Measurements from ENCODE around the gene NXF2. TPM values are rescaled to one million over a fixed set of nuclear protein-coding genes. Genes with fewer than 3 reads are reported as not detected.

NXF2 gene
- total RNA-seq, 1 experiment from 2014 or later: not detected

- TF ChIP-seq REST (IDR thresholded peaks at IDR 0.05; ENCODE audit: low read depth) (no peak), ELF1 (IDR thresholded peaks at IDR 0.05; ENCODE audit: borderline replicate concordance, low read depth) (no peak), YY1 (IDR thresholded peaks at IDR 0.05; ENCODE audit: extremely low read depth, insufficient replicate concordance, low read depth, low read length) (no peak)
These were observed 91.2 kb downstream of the NXF2 start (continued) for GRCh38 chrX:102338162-102338561.

GRCh38 chrX:102339312-102340298 is 92.6 kb downstream of the NXF2 start:
- BruUV-seq (replicated peaks): no TSS peak
- Histone ChIP-seq H2AFZ (ENCODE audit: low read depth, low read length, poor library complexity, severe bottlenecking) (no peak overlapping the region), H3K4me2 (ENCODE audit: low read length) (no peak overlapping the region), H4K20me1 (ENCODE audit: insufficient read depth) (no peaks in the 10 kb centered on the region), H3K9me3 (ENCODE audit: control insufficient read depth in 1 of 2, insufficient read depth in 1 of 2, low read depth in 1 of 2, low read length in 2 of 2) (no peaks in the 10 kb centered on the region), H3K4me3 (replicated peaks in 1 of 2; ENCODE audit: low read depth in 1 of 2, low read length in 2 of 2) (no peak overlapping the region), H3K36me3 (ENCODE audit: control insufficient read depth in 1 of 2, insufficient read depth in 2 of 2, low read length in 2 of 2) (no peaks in the 10 kb centered on the region), H3K9me2 (ENCODE audit: insufficient read depth) (no peaks in the 10 kb centered on the region), H3K4me1 (ENCODE audit: control insufficient read depth in 1 of 2, insufficient read depth in 2 of 2, low read length in 2 of 2) (no peaks in the 10 kb centered on the region), H3K27me3 (ENCODE audit: insufficient read depth, low read length) (no peaks in the 10 kb centered on the region; the same call in 1 of the 2 replicates), H3K9ac (ENCODE audit: low read length) (no peak overlapping the region), H3K79me2 (ENCODE audit: insufficient read depth, low read length) (no peaks in the 10 kb centered on the region), H3K27ac (ENCODE audit: low read depth, low read length) (no peak overlapping the region)
- RAD21 ChIA-PET (ENCODE audit: low non-redundant PET in 1 of 2, low total read pairs in 2 of 2, uncharacterized antibody in 2 of 2, unreplicated experiment in 2 of 2): no interaction called here
- intact Hi-C loops (cut with micrococcal nuclease): no loop called here
- ATAC-seq (peak; percentile 75), DNase-seq (ENCODE audit: low read depth, low spot score) (no peak)
- no peak for TF ChIP-seq JUND (IDR thresholded peaks at IDR 0.05)
- no peak for TF ChIP-seq MAX (IDR thresholded peaks at IDR 0.05)
- TF ChIP-seq ATF3 (IDR thresholded peaks at IDR 0.05): no peak
- POLR2A ChIA-PET: no interaction called here
- CTCF ChIA-PET: no interaction called here

All from HCT116 (cell line).